Epithelial cell of esophagus (primary cell): ENCODE measurements around the gene CATSPERZ.

Source experiments
- DNase-seq: peaks from one replicate; pipeline ENCODE4 v3.0.0; 2010; ENCODE audit warnings: low read depth
- H3K4me3 ChIP-seq: 2 replicates; pipeline ENCODE4 v1.5.1; 2011; ENCODE audit warnings: mild to moderate bottlenecking, low read length, control low read depth
- TF ChIP-seq, protein P1 (sequence below): IDR thresholded peaks from 2 replicates; pipeline ENCODE4 v1.5.1; 2011; ENCODE audit warnings: low read depth, mild to moderate bottlenecking, low read length, control low read depth, inconsistent platforms; ENCODE audit not compliant: insufficient read depth; ENCODE audit errors: missing control alignments

The CATSPERZ gene

DNA sequence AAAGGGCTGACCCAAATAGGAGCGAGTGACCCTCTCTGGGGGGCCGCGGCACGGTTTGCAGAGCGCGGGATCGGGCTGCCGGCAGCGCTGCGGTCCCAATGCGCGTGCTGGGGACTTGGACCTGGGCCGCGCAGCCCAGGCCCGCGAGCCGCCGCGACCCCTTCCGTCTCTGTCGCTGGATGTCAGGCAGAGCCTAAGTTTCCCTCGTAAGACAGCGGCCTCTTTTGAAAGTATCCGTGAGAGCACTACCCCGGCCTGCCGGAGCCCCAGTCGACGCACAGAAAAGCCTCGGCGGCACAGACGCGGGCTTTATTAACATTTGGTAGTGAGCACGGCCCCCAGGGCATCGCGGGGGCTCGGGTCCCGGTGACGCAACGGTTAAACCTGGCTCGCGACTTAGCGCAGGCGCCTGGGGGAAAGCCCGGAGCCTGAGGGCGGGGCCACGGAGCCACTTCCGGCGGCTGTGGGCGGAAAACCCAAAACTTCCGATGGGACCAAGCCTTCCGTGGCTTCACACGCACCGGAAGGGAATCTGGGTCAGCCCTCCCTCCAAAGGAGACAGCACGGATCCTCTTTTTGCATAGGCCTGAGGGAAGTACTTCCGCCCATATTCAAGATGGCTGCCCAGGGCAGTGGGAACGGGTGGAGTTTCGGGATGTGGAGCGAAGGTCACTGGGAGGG is 30.5 kb upstream of the CATSPERZ start:
- peak; percentile 100 for DNase-seq
- TF ChIP-seq, protein P1, sequence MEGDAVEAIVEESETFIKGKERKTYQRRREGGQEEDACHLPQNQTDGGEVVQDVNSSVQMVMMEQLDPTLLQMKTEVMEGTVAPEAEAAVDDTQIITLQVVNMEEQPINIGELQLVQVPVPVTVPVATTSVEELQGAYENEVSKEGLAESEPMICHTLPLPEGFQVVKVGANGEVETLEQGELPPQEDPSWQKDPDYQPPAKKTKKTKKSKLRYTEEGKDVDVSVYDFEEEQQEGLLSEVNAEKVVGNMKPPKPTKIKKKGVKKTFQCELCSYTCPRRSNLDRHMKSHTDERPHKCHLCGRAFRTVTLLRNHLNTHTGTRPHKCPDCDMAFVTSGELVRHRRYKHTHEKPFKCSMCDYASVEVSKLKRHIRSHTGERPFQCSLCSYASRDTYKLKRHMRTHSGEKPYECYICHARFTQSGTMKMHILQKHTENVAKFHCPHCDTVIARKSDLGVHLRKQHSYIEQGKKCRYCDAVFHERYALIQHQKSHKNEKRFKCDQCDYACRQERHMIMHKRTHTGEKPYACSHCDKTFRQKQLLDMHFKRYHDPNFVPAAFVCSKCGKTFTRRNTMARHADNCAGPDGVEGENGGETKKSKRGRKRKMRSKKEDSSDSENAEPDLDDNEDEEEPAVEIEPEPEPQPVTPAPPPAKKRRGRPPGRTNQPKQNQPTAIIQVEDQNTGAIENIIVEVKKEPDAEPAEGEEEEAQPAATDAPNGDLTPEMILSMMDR, result peak; percentile 2

DNA sequence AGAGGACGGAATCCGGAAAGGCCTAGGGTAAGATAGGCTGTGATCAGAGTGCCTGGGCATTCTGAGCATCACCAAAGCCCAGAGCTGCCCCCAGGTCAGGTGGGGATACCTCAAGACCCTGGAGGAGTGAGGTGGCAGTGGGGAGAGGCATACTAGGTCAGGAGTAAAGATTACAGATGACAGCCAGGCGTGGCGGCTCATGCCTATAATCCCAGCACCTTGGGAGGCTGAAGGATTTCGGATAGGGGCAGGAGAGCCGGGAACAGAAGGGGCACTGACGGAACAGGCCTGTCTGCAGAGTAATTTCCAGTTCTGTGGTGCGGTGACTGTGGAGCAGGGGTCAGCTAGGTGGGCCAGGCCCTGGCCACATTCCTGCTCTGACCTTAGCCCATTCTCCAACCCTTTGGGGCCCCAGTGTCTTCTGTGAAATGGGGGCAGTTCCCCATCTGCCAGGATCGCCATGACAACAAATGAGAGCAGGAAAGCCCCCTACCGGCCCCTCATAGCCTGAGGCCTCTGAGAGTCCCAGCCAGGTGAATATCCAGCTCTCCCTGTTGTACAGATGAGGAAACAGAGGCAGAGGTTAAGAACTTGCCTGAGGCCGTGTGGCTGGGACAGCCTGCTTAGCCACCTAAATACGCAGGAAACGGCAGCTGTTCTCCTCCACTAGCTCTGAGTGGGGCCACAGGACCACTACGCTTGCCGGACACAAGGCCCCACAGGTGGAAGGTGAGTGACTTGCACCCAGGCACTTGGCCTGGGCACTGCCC is 24.9 kb upstream of the CATSPERZ start:
- TF ChIP-seq, protein P1, result no peak
- no peak for DNase-seq
- no peak overlapping the region for H3K4me3 ChIP-seq

More for the DNA sequence above, 30.5 kb upstream of the CATSPERZ start:
- peak overlapping the region; percentile 59 for H3K4me3 ChIP-seq

DNA sequence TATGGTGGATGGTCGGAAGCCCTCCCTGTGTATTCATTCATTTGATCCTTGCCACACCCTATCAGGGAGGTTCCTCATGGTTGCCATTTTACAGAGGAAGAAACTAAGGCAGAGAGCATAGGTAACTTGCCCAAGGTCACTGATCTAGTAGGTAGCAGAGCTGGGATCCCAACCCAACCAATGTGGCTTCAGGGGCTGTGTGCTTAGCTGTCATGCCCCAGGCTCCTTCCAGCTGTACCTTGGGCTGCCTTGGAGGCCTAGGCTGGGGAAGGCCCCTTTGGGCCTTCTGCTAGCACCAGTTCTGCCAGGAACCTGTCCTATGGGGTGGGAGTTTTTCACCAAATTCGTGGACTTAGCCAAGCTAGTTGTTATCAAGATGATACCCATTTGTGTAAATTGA is 24.3 kb upstream of the CATSPERZ start:
- DNase-seq, result no peak
- TF ChIP-seq, protein P1, result no peak
- no peak overlapping the region for H3K4me3 ChIP-seq

DNA sequence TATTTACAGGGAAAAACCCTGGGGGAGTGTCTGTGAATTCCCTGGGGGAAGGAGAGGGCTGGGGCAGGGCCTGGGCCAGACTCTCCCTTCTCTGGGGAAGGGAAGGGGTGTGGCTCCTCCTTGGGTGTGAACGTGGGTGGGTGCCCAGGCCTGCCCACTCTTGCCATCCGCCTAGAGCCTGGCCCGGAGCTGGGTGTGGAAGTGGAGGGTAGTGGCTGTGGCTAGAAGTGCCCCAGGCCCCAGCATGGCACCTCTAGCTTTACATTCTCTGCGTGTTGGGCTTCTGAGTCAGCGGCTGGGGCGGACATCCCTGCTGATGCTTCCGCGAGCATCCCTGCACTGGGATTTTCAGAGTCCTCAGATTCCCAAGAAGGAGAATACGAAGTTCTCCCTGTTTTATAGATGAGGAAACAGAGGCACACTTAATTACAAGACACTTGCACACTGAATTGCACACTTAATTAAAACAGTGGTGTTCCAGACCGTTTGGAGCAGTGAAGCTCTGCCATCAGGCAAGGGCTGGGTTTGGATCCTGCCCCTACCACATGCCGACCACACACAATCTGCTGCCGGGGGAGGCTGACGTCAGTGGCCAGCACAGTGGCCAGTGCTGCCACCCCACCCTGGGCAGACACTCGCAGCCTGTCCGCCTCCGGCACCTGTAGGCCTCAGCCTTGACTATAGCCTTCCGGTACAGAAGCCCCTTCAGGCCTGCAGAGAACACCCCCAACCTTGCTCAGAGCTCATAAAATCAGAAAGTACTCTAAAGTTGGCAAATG is 23.3 kb upstream of the CATSPERZ start:
- DNase-seq, result peak; percentile 96
- TF ChIP-seq, protein P1, result no peak
- H3K4me3 ChIP-seq, result no peak overlapping the region

DNA sequence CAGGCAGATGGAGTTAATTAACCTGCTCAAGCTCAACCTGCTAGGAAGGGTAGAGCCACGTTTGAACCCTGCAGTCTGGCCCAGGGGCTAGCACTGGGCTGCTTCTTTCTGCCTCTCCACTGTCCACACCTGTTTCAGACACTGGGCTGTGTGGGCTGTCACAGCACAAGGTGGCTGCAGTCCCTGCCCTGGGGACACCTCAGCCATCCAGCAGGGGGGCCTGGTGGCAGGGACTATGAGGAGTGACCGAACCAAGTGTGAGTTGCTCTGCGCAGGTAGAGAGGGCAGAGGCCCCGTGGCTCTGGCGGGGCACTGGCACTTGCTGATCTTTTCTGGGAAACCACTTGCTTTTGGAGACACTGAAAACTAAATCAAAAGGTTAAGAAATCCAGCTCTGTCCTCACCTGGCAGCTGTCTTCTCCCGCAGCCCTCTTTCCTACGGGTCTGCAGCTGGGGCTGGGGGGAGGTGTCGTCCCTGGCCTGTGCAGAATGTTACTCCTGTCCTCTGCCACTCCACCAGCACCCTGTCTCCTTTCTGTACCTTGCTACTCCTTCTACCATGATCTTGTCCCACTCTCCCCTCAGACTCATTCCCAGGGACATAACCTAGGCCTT is 21.5 kb upstream of the CATSPERZ start:
- no peak for DNase-seq
- H3K4me3 ChIP-seq, result no peak overlapping the region
- TF ChIP-seq, protein P1, result no peak

DNA sequence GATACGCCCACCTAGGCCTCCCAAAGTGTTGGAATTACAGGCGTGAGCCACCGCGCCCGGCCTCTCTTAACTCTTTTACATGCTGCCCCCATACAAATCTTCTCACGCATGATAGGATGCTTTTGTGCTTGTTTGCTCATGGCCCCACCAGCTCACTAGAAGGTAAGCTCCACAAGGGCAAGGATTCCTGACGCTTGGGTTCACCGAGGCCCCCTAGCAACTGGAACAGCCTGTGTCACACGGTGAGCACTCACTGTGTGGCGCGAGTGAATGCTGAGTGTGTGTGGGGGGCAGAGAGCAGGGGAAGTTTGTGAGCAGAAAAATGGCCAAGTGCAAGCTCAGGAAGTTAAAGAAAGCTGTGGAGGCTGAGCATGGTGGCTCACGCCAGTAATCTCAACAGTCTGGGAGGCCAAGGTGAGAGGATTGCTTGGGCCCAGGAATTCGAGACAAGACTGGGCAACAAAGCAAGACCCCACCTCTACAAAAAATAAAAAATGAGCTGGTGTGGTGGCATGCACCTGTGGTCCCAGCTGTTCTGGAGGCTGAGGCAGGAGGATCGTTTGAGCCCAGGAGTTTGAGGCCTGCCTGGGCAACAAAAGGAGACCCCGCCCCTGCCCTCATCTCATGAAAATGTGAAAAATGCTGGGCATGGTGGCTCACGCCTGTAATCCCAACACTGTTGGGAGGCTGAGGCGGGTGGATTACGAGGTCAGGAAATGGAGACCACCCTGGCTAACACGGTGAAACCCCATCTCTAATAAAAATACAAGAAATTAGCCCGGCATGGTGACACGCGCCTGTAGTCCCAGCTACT is 18.0 kb upstream of the CATSPERZ start:
- no peak for DNase-seq
- TF ChIP-seq, protein P1, result no peak
- H3K4me3 ChIP-seq, result no peak overlapping the region
